SJSA1 (cell line): Measurements from ENCODE around the gene CPA5. TPM values are rescaled to one million over a fixed set of nuclear protein-coding genes. Genes with fewer than 3 reads are reported as not detected.
A peak's percentile ranks its signal among the peaks of the same experiment; 100 is the strongest.

Source experiments
- DNase-seq, 2 experiments: peaks; one replicate each; pipeline ENCODE4 v3.0.0-alpha.2; 2015 to 2020; ENCODE audit warnings: low spot score in 2 of 2, low read depth in 1 of 2
- H3K27ac ChIP-seq: fragments of 250-450 bp; sonication (Bioruptor Pico); 2 replicates; pipeline ENCODE4 v1.5.1; 2020; ENCODE audit warnings: mild to moderate bottlenecking, moderate library complexity
- H3K27me3 ChIP-seq: fragments of 250-450 bp; sonication (Bioruptor Pico); replicated peaks from 2 replicates; pipeline ENCODE4 v1.5.1; 2020; ENCODE audit warnings: mild to moderate bottlenecking, moderate library complexity
- H3K36me3 ChIP-seq: fragments of 250-450 bp; sonication (Bioruptor Pico); 2 replicates; pipeline ENCODE4 v1.5.1; 2020; ENCODE audit warnings: mild to moderate bottlenecking
- H3K4me1 ChIP-seq: fragments of 250-450 bp; sonication (Bioruptor Pico); replicated peaks from 2 replicates; pipeline ENCODE4 v1.6.1; 2021; ENCODE audit warnings: mild to moderate bottlenecking
- H3K4me3 ChIP-seq: fragments of 250-450 bp; sonication (Bioruptor Pico); 2 replicates; pipeline ENCODE4 v1.5.1; 2020; ENCODE audit warnings: mild to moderate bottlenecking
- H3K9me3 ChIP-seq: fragments of 250-450 bp; sonication (Bioruptor Pico); replicated peaks from 2 replicates; pipeline ENCODE4 v1.5.1; 2020; ENCODE audit warnings: mild to moderate bottlenecking
- total RNA-seq: library from RNA; depleted of rRNA; stranded (reverse); fragments of >200 nt; shearing (Covaris generic); gene quantifications from 2 replicates; pipeline ENCODE4 v1.2.3, GENCODE V29; 2014

The CPA5 gene
- total RNA-seq, 1 experiment from 2014 or later: 0.87 TPM

DNA sequence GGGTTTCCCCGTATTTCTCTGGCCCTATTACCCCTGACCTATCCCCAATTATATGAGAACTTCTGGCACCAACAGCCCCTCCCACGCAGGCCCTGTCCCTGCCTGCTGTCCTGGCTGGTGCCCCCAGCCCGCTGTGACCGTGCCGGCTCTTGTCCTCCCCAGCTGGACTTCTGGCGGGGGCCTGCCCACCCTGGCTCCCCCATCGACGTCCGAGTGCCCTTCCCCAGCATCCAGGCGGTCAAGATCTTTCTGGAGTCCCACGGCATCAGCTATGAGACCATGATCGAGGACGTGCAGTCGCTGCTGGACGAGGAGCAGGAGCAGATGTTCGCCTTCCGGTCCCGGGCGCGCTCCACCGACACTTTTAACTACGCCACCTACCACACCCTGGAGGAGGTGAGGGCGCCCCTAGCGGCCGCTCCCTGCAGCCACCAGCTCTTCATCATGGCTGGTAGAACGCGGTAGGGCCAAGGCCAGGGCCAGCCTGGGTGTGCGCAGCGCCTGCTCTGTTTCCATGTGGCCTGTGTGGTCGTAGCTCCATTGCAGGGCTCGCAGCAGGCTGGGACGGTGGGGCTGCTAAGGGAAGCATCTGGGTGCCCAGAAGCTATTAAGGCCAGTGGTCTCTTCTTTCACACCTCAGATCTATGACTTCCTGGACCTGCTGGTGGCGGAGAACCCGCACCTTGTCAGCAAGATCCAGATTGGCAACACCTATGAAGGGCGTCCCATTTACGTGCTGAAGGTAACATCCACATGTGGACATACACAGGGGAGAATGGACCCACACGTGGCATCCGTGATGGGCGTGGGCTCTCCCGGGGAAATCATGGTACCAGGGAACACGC lies 37.1 kb downstream of the CPA5 start:
- Histone ChIP-seq H3K9me3 (no peaks in the 10 kb centered on the region), H3K36me3 (no peaks in the 10 kb centered on the region), H3K4me1 (peaks cover 16% of the 10 kb centered on the region), H3K4me3 (no peak overlapping the region), H3K27me3 (no peaks in the 10 kb centered on the region), H3K27ac (no peak overlapping the region)
- DNase-seq: no peak

DNA sequence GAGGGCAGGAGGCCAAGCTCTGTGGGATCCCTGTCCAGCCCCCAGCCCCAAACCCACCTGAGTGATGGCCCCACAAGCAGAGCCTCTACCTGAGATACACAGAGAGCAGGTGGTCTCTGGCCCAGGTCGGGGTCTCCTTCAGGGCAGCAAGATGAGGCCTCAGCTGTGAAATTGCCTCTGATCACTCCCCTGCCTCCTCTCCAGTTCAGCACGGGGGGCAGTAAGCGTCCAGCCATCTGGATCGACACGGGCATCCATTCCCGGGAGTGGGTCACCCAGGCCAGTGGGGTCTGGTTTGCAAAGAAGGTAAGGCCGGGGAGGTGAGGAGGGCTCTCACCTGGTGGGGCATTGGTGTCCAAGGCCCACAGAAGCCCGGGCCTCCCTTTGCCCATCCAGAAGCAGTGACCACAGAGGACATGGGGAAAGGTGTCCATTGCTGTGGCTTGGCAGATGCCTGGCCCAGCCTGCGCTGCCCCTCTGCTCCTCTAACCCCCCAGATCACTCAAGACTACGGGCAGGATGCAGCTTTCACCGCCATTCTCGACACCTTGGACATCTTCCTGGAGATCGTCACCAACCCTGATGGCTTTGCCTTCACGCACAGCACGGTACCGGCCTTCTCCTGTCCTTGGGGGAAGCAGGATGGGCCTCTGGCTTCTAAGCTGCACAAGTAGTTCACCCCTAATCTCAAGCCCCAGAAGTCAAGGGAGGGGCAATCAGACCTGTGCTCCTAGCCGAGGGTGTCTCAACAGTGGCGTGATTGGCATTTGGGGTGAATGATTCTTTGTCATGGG lies 38.8 kb downstream of the CPA5 start:
- peak in 1 of 2 experiments; percentile 40 for DNase-seq
- no peak overlapping the region for H3K27ac ChIP-seq
- H3K9me3 ChIP-seq: no peaks in the 10 kb centered on the region
- H3K27me3 ChIP-seq: no peaks in the 10 kb centered on the region
- no peak overlapping the region for H3K4me3 ChIP-seq
- no peaks in the 10 kb centered on the region for H3K36me3 ChIP-seq
- peaks cover 26% of the 10 kb centered on the region for H3K4me1 ChIP-seq

DNA sequence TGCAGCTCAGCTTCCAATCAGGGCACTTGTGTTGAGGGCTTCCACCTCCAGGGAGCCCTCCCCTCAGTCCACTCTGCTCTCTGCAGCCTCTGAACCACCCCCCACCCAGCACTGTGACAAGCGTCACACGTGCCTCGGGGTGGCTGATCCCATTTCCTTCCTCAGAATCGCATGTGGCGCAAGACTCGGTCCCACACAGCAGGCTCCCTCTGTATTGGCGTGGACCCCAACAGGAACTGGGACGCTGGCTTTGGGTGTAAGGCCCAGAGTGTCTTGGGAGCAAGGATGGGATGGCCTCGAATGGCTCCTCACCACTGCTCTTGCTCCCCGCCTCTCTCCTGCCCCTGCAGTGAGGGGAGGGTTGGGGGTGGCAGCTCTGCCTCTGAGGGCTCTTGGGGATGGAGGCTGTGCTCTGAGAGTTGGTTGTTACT lies 39.8 kb downstream of the CPA5 start:
- peak in 1 of 2 experiments; percentile 31 for DNase-seq
- no peaks in the 10 kb centered on the region for H3K27me3 ChIP-seq
- peaks cover 32% of the 10 kb centered on the region for H3K4me1 ChIP-seq
- no peak overlapping the region for H3K4me3 ChIP-seq
- H3K36me3 ChIP-seq: no peaks in the 10 kb centered on the region
- H3K27ac ChIP-seq: no peak overlapping the region
- peaks cover 4% of the 10 kb centered on the region for H3K9me3 ChIP-seq

GRCh38 chr7:130384841-130385599 lies 40.4 kb downstream of the CPA5 start:
- no peaks in the 10 kb centered on the region for H3K36me3 ChIP-seq

GRCh38 chr7:130385600-130386066 lies 41.0 kb downstream of the CPA5 start:
- H3K4me1 ChIP-seq: peaks cover 27% of the 10 kb centered on the region

More at GRCh38 chr7:130384841-130385599, 40.4 kb downstream of the CPA5 start:
- peak in 1 of 2 experiments; percentile 26 for DNase-seq
- Histone ChIP-seq H3K9me3 (peaks cover 4% of the 10 kb centered on the region), H3K4me3 (no peak overlapping the region), H3K27ac (no peak overlapping the region), H3K27me3 (no peaks in the 10 kb centered on the region), H3K4me1 (peaks cover 32% of the 10 kb centered on the region)

GRCh38 chr7:130386876-130387275 lies 42.3 kb downstream of the CPA5 start:
- DNase-seq: no peak
- peak overlapping the region; percentile 74 for H3K27ac ChIP-seq
- H3K4me3 ChIP-seq: no peak overlapping the region
- no peaks in the 10 kb centered on the region for H3K27me3 ChIP-seq
- peaks cover 4% of the 10 kb centered on the region for H3K9me3 ChIP-seq
- H3K36me3 ChIP-seq: no peaks in the 10 kb centered on the region
- H3K4me1 ChIP-seq: peaks cover 27% of the 10 kb centered on the region

More at GRCh38 chr7:130385600-130386066, 41.0 kb downstream of the CPA5 start:
- DNase-seq: no peak
- Histone ChIP-seq H3K27ac (no peak overlapping the region), H3K9me3 (peaks cover 4% of the 10 kb centered on the region), H3K36me3 (no peaks in the 10 kb centered on the region), H3K27me3 (no peaks in the 10 kb centered on the region), H3K4me3 (no peak overlapping the region)

DNA sequence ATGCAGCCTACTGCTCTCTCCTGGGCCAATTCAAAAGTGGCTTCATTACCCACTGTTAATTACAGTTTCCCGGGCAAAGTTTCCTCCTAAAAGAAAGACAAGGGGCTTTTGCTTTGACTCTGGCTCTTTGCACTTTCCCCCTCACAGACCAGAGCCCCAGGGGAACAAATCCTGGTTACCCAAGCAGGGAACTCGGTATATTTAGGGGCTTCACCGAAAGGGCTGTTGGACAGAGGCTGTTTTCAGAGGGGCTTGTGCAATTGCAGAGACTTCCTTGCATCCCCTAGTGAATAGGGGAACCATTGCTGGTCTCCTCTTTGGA lies 42.7 kb downstream of the CPA5 start:
- DNase-seq: no peak
- Histone ChIP-seq H3K36me3 (no peaks in the 10 kb centered on the region), H3K27me3 (no peaks in the 10 kb centered on the region), H3K4me1 (peaks cover 27% of the 10 kb centered on the region), H3K9me3 (peaks cover 4% of the 10 kb centered on the region), H3K4me3 (no peak overlapping the region), H3K27ac (peak overlapping the region; percentile 74)

GRCh38 chr7:130387628-130388403 lies 43.2 kb downstream of the CPA5 start:
- Histone ChIP-seq H3K27ac (peak overlapping the region; percentile 74), H3K9me3 (peaks cover 4% of the 10 kb centered on the region), H3K27me3 (no peaks in the 10 kb centered on the region), H3K4me3 (no peak overlapping the region), H3K36me3 (no peaks in the 10 kb centered on the region), H3K4me1 (peaks cover 28% of the 10 kb centered on the region)
- peak; percentile 91 for DNase-seq

DNA sequence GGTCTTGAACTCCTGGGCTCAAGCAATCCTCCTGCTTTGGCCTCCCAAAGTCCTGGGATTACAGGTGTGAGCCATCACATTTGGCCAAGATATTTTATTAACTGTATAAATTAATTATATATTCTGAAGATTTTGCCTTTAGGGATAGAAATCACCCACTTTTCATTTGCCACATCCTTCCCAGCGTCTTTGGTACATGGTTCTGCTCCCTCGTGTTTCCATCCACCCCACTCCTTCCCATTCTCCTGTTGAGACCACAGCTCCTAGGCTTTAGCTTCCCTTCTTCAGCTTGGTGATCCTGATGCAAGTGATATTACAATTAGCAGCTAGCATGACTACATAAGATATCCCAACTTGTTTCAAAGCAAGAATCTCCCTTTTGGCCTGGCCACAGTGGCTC lies 44.1 kb downstream of the CPA5 start:
- no peaks in the 10 kb centered on the region for H3K36me3 ChIP-seq
- peak overlapping the region; percentile 31 for H3K27ac ChIP-seq
- peaks cover 4% of the 10 kb centered on the region for H3K9me3 ChIP-seq
- H3K4me1 ChIP-seq: peaks cover 30% of the 10 kb centered on the region
- H3K4me3 ChIP-seq: no peak overlapping the region
- H3K27me3 ChIP-seq: no peaks in the 10 kb centered on the region
- no peak for DNase-seq

DNA sequence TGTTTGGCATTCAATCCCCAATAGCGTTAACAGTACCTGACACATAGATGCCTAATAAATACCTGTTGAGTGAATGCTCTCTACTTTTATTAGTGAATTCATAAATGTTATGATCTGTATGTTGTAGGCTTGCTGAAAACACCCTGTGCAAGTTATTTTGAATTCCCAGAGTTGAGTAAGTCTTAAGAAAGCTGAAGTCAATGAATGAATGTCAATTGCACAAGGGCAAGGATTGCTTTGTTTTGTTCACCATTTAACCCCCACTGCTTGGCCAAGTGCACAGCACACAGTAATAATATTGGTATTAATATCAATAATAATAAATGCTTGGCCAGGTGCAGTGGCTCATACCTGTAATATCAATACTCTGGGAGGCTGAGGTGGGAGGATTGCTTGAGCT lies 45.9 kb downstream of the CPA5 start:
- H3K4me1 ChIP-seq: peaks cover 35% of the 10 kb centered on the region
- H3K36me3 ChIP-seq: no peaks in the 10 kb centered on the region
- H3K4me3 ChIP-seq: no peak overlapping the region
- DNase-seq: no peak
- no peaks in the 10 kb centered on the region for H3K27me3 ChIP-seq
- no peak overlapping the region for H3K27ac ChIP-seq
- H3K9me3 ChIP-seq: peaks cover 4% of the 10 kb centered on the region

- peaks cover 4% of the 10 kb centered on the region for H3K9me3 ChIP-seq
- no peak overlapping the region for H3K4me3 ChIP-seq
- peaks cover 17% of the 10 kb centered on the region for H3K4me1 ChIP-seq
- DNase-seq: no peak
- H3K27me3 ChIP-seq: no peaks in the 10 kb centered on the region
- H3K27ac ChIP-seq: no peak overlapping the region
- H3K36me3 ChIP-seq: 0 out of 2 replicates have a peak, but pooled peaks cover 3% of the 10 kb centered on the region
Measured at GRCh38 chr7:130393101-130393561, 48.5 kb downstream of the CPA5 start.

DNA sequence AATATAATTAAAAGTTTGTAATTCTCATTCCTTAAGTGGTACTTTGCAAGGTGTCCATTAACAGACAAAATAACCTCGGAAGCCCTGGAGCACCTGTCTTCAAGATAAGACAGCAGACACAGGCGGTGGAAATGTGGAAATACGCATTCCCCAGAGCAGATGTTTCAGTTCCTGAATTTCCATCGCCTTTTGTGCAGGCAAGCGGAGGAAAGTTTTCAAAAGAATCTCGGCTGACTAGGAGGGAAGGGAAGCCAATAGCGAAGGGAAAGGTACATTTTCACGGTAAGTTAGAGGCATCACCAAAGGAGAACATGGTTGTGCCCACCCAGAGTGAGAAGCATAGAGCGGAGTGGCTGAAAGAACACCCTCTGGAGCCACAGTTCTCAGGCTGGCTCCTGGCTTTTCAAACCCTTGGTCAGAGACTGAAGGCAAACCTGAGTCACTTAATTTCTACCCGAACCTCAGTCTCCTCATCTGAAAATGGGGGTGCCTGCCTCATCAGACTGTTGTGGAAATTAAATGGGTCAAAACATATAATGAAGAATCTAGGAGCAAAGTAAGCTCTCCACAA lies 49.3 kb downstream of the CPA5 start:
- Histone ChIP-seq H3K36me3 (0 out of 2 replicates have a peak, but pooled peaks cover 3% of the 10 kb centered on the region), H3K27me3 (no peaks in the 10 kb centered on the region), H3K4me3 (no peak overlapping the region), H3K27ac (no peak overlapping the region), H3K9me3 (peaks cover 1% of the 10 kb centered on the region), H3K4me1 (peaks cover 9% of the 10 kb centered on the region)
- no peak for DNase-seq
